Glutamatergic neuron (in vitro differentiated cells): ENCODE data around the gene TNPO1. TPM values are rescaled to one million over a fixed set of nuclear protein-coding genes. Genes with fewer than 3 reads are reported as not detected.

ENCODE experiments used
- DNase-seq: peaks from one replicate; pipeline ENCODE4 v3.0.0; 2022
- H3K27ac Mint-ChIP-seq: one replicate; pipeline ENCODE4 v1.8.0; 2020; ENCODE audit warnings: mild to moderate bottlenecking, mixed read lengths, inconsistent platforms; ENCODE audit not compliant: unreplicated experiment
- H3K27me3 Mint-ChIP-seq: one replicate; pipeline ENCODE4 v1.8.0; 2020; ENCODE audit warnings: mild to moderate bottlenecking, moderate library complexity, mixed read lengths, inconsistent platforms; ENCODE audit not compliant: unreplicated experiment
- H3K36me3 Mint-ChIP-seq: one replicate; pipeline ENCODE4 v1.8.0; 2020; ENCODE audit warnings: mild to moderate bottlenecking, mixed read lengths, inconsistent platforms; ENCODE audit not compliant: unreplicated experiment
- H3K4me1 Mint-ChIP-seq: one replicate; pipeline ENCODE4 v1.8.0; 2020; ENCODE audit warnings: mild to moderate bottlenecking, low read depth, mixed read lengths, inconsistent platforms; ENCODE audit not compliant: unreplicated experiment
- H3K4me3 Mint-ChIP-seq: one replicate; pipeline ENCODE4 v1.8.0; 2020; ENCODE audit warnings: mild to moderate bottlenecking, mixed read lengths, inconsistent platforms; ENCODE audit not compliant: unreplicated experiment
- H3K9me3 Mint-ChIP-seq: one replicate; pipeline ENCODE4 v1.8.0; 2020; ENCODE audit warnings: mild to moderate bottlenecking, moderate library complexity, mixed read lengths, inconsistent platforms; ENCODE audit not compliant: unreplicated experiment
- CTCF ChIP-seq: fragments of 200-600 bp; sonication (generic); IDR thresholded peaks from one replicate; pipeline ENCODE4 v1.5.0; 2021; ENCODE audit not compliant: partially characterized antibody, unreplicated experiment
- total RNA-seq: library from RNA; stranded (reverse); fragmentation: NEBNext Ultra II Directional; extraction: Animal tissue kit (Norgen Biotek cat#: 25700); gene quantifications from one replicate; pipeline ENCODE4 v1.2.1, GENCODE V29; 2021; ENCODE audit not compliant: unreplicated experiment

Gene TNPO1
- total RNA-seq, 1 donor from 2014 or later: 289 TPM

- Mint-ChIP-seq H3K27me3 (no peaks in the 10 kb centered on the region), H3K27ac (no peak overlapping the region), H3K4me1 (no peaks in the 10 kb centered on the region), H3K36me3 (peaks cover 24% of the 10 kb centered on the region), H3K9me3 (peaks cover 4% of the 10 kb centered on the region), H3K4me3 (no peak overlapping the region)
- no peak for DNase-seq
- TF ChIP-seq CTCF: no peak
These were observed 36.9 kb upstream of the TNPO1 start for GRCh38 chr5:72779520-72779919.

GRCh38 chr5:72783354-72783753, 33.1 kb upstream of the TNPO1 start:
- H3K9me3 Mint-ChIP-seq: peaks cover 4% of the 10 kb centered on the region
- DNase-seq: no peak

GRCh38 chr5:72784129-72784528, 32.3 kb upstream of the TNPO1 start:
- Mint-ChIP-seq H3K9me3 (peaks cover 3% of the 10 kb centered on the region), H3K4me1 (no peaks in the 10 kb centered on the region), H3K4me3 (no peak overlapping the region), H3K27ac (no peak overlapping the region), H3K36me3 (peaks cover 3% of the 10 kb centered on the region), H3K27me3 (no peaks in the 10 kb centered on the region)
- TF ChIP-seq CTCF: no peak
- DNase-seq: no peak

More at GRCh38 chr5:72783354-72783753, 33.1 kb upstream of the TNPO1 start:
- no peak for TF ChIP-seq CTCF
- Mint-ChIP-seq H3K4me3 (no peak overlapping the region), H3K27me3 (no peaks in the 10 kb centered on the region), H3K4me1 (no peaks in the 10 kb centered on the region), H3K27ac (no peak overlapping the region), H3K36me3 (peaks cover 9% of the 10 kb centered on the region)

- no peaks in the 10 kb centered on the region for H3K4me1 Mint-ChIP-seq
- no peak for DNase-seq
- H3K27me3 Mint-ChIP-seq: no peaks in the 10 kb centered on the region
- H3K4me3 Mint-ChIP-seq: no peak overlapping the region
- peaks cover 3% of the 10 kb centered on the region for H3K9me3 Mint-ChIP-seq
- H3K27ac Mint-ChIP-seq: no peak overlapping the region
- no peaks in the 10 kb centered on the region for H3K36me3 Mint-ChIP-seq
- TF ChIP-seq CTCF: no peak
These were observed 30.7 kb upstream of the TNPO1 start for GRCh38 chr5:72785801-72786200.

GRCh38 chr5:72786676-72787075, 29.8 kb upstream of the TNPO1 start:
- Mint-ChIP-seq H3K27me3 (no peaks in the 10 kb centered on the region), H3K27ac (no peak overlapping the region)
- no peak for DNase-seq

More at GRCh38 chr5:72786676-72787075, 29.8 kb upstream of the TNPO1 start:
- no peaks in the 10 kb centered on the region for H3K4me1 Mint-ChIP-seq
- no peaks in the 10 kb centered on the region for H3K36me3 Mint-ChIP-seq
- TF ChIP-seq CTCF: no peak
- H3K9me3 Mint-ChIP-seq: peaks cover 3% of the 10 kb centered on the region
- H3K4me3 Mint-ChIP-seq: no peak overlapping the region
